KOPT-K1 (cell line): Measurements from ENCODE around the gene CTDSPL.
"Not testable (repeated sequence)": the region's sequence is repeated elsewhere in the genome, so short reads cannot be mapped to it uniquely, and the experiment has no call there.

ENCODE experiments used
- H3K27ac ChIP-seq: fragments of 200-600 bp; sonication (generic); 2 replicates; pipeline ENCODE4 v1.5.1; 2016; ENCODE audit warnings: antibody characterized with exemption, mild to moderate bottlenecking, low read depth, low read length; ENCODE audit not compliant: poor library complexity, severe bottlenecking
- H3K36me3 ChIP-seq: fragments of 200-600 bp; sonication (generic); 2 replicates; pipeline ENCODE4 v1.5.1; 2017; ENCODE audit warnings: antibody characterized with exemption, mild to moderate bottlenecking, low read length, moderate library complexity; ENCODE audit not compliant: insufficient read depth
- H3K9me3 ChIP-seq: fragments of 200-600 bp; sonication (generic); 2 replicates; pipeline ENCODE4 v1.5.1; 2017; ENCODE audit warnings: antibody characterized with exemption, low read length, mild to moderate bottlenecking; ENCODE audit not compliant: insufficient read depth, poor library complexity, severe bottlenecking

CTDSPL gene

GRCh38 chr3:37861620-37862041 lies at the start of gene CTDSPL:
TSS of gene CTDSPL (plus strand) at chr3:37861880. CDS start at chr3:37862200, 320 bp downstream.
- H3K36me3 ChIP-seq: no peaks in the 10 kb centered on the region
- H3K9me3 ChIP-seq: no peaks in the 10 kb centered on the region
- peak within 1 kb of the TSS; percentile 64 for H3K27ac ChIP-seq

GRCh38 chr3:37812499-37812896 lies 49.2 kb upstream of the CTDSPL start:
- Histone ChIP-seq H3K27ac (no peak overlapping the region), H3K36me3 (no peaks in the 10 kb centered on the region), H3K9me3 (no peaks in the 10 kb centered on the region)

- no peak overlapping the region for H3K27ac ChIP-seq
- no peaks in the 10 kb centered on the region for H3K36me3 ChIP-seq
- H3K9me3 ChIP-seq: no peaks in the 10 kb centered on the region
These were observed 48.3 kb upstream of the CTDSPL start for GRCh38 chr3:37813403-37813802.

- no peaks in the 10 kb centered on the region for H3K9me3 ChIP-seq
- no peak overlapping the region for H3K27ac ChIP-seq
- H3K36me3 ChIP-seq: no peaks in the 10 kb centered on the region
These were observed 47.1 kb upstream of the CTDSPL start for GRCh38 chr3:37814547-37814946.

- not testable (repeated sequence) for H3K27ac ChIP-seq, H3K36me3 ChIP-seq, H3K9me3 ChIP-seq
These were observed 46.5 kb upstream of the CTDSPL start for GRCh38 chr3:37815156-37815555.

GRCh38 chr3:37816271-37816670 lies 45.4 kb upstream of the CTDSPL start:
- H3K9me3 ChIP-seq: no peaks in the 10 kb centered on the region
- no peak overlapping the region for H3K27ac ChIP-seq
- H3K36me3 ChIP-seq: no peaks in the 10 kb centered on the region

- no peaks in the 10 kb centered on the region for H3K9me3 ChIP-seq
- H3K36me3 ChIP-seq: no peaks in the 10 kb centered on the region
- H3K27ac ChIP-seq: no peak overlapping the region
These were observed 42.1 kb upstream of the CTDSPL start for GRCh38 chr3:37819591-37819990.

GRCh38 chr3:37820286-37820685 lies 41.4 kb upstream of the CTDSPL start:
- H3K9me3 ChIP-seq: no peaks in the 10 kb centered on the region
- H3K36me3 ChIP-seq: no peaks in the 10 kb centered on the region
- no peak overlapping the region for H3K27ac ChIP-seq

GRCh38 chr3:37823189-37823588 lies 38.5 kb upstream of the CTDSPL start:
- no peaks in the 10 kb centered on the region for H3K36me3 ChIP-seq
- no peak overlapping the region for H3K27ac ChIP-seq
- H3K9me3 ChIP-seq: no peaks in the 10 kb centered on the region

- no peak overlapping the region for H3K27ac ChIP-seq
- H3K36me3 ChIP-seq: no peaks in the 10 kb centered on the region
- H3K9me3 ChIP-seq: no peaks in the 10 kb centered on the region
These were observed 37.4 kb upstream of the CTDSPL start for GRCh38 chr3:37824090-37824953.

GRCh38 chr3:37824954-37825328 lies 36.7 kb upstream of the CTDSPL start:
- no peaks in the 10 kb centered on the region for H3K9me3 ChIP-seq
- no peaks in the 10 kb centered on the region for H3K36me3 ChIP-seq
- H3K27ac ChIP-seq: no peak overlapping the region

GRCh38 chr3:37825744-37826400 lies 35.8 kb upstream of the CTDSPL start:
- no peaks in the 10 kb centered on the region for H3K36me3 ChIP-seq
- no peak overlapping the region for H3K27ac ChIP-seq
- H3K9me3 ChIP-seq: no peaks in the 10 kb centered on the region

GRCh38 chr3:37826502-37826901 lies 35.2 kb upstream of the CTDSPL start:
- no peaks in the 10 kb centered on the region for H3K36me3 ChIP-seq

GRCh38 chr3:37826933-37827332 lies 34.7 kb upstream of the CTDSPL start:
- H3K9me3 ChIP-seq: no peaks in the 10 kb centered on the region
- H3K36me3 ChIP-seq: no peaks in the 10 kb centered on the region
- no peak overlapping the region for H3K27ac ChIP-seq

More at GRCh38 chr3:37826502-37826901, 35.2 kb upstream of the CTDSPL start:
- Histone ChIP-seq H3K27ac (no peak overlapping the region), H3K9me3 (no peaks in the 10 kb centered on the region)

- no peaks in the 10 kb centered on the region for H3K9me3 ChIP-seq
These were observed 29.2 kb upstream of the CTDSPL start for GRCh38 chr3:37832480-37832879.

More at GRCh38 chr3:37832480-37832879, 29.2 kb upstream of the CTDSPL start:
- H3K27ac ChIP-seq: no peak overlapping the region
- H3K36me3 ChIP-seq: no peaks in the 10 kb centered on the region
